H4 (cell line): ENCODE measurements around the gene EFTUD2. TPM values are rescaled to one million over a fixed set of nuclear protein-coding genes. Genes with fewer than 3 reads are reported as not detected.

ENCODE experiments used
- DNase-seq: peaks from one replicate; pipeline ENCODE4 v3.0.0-alpha.2; 2015; ENCODE audit warnings: low spot score
- total RNA-seq: library from RNA; depleted of rRNA; stranded (reverse); fragments of >200 nt; shearing (Covaris generic); gene quantifications from 2 replicates; pipeline ENCODE4 v1.2.3, GENCODE V29; 2014

EFTUD2 gene
- total RNA-seq, 1 experiment from 2014 or later = 173 TPM

DNA sequence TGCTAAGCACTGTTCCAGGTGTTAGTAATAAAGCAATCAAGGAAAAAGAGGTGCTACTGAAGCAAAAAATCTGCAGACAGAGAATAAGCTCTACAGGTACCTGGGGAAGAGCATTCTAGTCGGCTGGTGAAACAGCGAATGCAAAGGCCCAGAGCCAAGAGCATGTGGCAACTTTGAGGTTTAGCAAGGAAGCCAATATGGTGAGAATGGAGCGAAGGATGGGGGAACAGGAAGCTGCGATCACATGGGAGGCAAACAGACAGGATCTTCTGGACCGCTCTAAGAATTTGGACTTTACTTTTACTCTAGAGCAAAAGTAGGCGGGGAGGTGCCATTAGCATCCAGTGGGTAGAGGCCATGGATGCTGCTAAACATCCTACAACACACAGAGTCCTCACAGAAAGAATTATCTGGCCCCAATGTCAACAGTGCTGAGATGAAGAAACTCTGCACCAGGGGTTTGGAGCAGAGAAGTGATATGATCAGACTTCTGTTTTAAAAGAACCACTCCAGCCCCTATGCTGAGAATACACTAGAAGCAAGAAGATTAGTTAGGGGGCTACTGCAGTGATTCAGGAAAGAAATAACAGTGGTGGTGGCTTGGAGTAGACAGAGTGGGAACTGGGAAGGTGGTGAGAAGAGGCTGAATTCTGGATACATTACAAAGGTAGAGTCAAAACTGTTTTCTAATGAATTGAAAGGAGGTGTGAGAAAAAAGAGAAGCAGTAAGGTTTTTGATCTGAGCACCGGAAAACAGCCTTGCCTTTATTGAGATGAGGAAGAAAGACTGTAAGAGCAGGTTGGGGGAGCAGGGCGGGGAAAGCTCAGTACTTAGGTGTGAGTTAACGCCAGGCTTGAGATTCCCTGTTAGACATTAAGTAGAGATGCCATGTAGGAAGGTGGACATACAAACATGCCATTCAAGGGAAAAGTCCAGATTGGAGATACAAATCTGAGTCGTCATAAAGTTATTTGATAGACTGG lies 11.0 kb downstream of the EFTUD2 start:
- no peak for DNase-seq

DNA sequence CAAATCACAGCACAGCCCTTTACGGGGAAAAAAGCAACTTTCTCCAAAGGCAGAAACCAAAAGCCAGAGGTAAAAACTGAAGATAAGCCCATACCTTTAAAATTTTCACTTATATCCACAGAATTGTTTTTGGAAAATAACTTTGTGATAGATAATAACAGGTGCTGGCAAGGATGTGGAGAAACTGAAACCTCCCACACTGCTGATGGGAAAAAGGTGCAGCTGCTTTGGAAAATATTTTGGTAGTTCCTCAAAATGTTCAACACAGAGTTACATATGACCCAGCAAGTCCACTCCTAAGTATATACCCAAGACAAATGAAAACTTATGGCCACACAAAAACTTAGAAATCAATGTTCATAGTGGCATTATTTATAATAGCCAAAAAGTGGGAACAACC lies 12.2 kb downstream of the EFTUD2 start:
- DNase-seq = no peak

DNA sequence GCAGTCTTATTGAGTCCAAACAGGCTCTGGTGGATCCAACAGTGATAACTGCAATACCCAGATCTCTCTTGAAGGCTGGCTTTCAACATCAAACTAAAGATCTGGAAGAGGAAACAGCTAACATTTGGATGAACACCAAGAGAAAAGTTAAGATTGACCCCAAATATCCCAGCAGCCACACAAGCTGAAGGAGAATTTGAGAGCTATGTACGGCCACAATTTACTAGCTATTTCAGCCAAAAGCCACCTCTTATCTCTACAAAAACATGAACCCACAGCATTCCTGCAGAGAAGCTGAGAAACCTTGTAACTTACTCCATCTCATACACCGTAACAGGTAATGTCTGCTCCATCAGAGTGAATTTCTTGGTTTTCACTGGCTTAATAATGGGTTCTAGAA lies 14.3 kb downstream of the EFTUD2 start:
- no peak for DNase-seq

DNA sequence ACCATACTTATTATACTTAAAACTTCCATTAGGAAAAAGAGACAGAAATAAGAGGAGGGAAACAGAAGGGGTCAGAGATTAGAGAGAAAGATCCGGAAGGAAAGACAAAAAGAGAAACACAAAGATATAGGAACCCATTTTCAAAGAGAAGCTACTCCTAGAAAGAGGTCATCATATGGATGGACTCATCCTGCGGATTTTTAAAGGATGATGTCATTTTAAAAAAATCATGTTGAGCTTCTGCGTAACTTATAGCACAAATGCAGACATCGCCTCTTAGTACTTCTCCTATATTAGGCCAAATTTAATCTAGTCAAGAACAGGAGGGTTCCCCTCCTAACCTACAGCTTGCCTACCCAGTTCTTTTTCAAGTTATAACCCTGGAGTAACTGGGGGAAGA lies 18.1 kb downstream of the EFTUD2 start:
- DNase-seq = no peak

DNA sequence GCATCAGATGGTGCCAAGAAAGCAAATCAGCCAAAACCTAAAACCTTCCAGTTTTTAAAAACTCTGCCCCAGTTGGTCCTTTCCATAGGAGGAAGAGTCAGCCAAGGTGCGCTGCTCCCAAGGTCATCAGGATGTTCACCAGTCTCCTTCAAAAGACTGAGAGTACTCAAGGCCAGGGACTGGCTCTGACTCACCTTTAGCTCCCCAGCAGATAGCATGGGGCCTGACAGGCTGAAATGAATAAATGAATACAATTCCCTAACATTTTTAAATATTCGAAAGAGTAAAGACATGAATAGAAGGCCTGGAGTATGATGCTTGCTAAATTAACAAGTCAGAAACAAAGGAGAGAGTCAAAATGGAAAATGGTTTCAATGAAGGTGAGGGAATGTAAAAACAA lies 19.2 kb downstream of the EFTUD2 start:
- DNase-seq = no peak

DNA sequence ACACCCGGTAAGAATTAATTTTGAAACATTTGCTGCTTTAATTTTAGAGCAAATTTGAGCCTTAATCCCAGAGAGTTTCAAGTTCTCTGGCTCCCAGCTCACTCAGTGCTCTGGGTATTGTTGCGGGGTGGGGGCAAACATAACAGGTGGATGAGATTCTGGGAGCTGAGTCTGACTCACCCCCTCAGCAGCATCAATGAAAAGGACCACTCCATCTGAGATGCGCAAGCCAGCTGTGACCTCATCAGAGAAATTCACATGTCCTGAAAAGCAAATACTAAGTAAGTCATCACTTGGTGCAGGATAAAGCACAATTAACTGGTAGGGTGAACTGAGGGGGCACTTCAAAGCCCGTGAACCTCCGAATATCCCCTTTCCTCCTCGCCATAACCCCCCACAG lies 19.9 kb downstream of the EFTUD2 start:
- no peak for DNase-seq

DNA sequence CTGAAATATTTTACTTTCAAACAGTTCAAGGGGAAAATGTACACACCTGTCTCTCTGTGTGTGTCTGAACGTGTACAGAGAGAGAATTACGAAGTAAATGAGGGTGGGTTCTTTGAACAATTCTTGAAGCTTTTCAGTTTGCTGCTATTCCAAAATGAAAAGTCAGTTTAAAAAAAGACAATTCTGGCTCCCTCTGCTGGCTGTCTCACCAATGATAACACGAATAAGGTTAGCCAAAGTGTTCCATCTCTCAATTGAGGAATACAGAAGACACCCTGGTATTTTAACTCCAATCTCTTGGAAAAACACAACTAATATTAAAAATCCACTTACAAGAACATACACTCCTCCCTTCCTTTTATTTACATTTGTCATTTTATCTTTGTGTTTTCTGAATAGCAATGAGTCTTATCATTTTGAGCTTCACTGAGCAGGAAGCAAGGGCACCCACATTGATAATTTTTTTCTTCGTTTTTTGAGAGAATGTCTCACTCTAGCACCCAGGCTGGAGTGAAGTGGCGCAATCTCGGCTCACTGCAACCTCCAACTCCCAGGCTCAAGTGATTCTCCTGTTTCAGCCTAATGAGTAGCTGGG lies 20.5 kb downstream of the EFTUD2 start:
- no peak for DNase-seq

DNA sequence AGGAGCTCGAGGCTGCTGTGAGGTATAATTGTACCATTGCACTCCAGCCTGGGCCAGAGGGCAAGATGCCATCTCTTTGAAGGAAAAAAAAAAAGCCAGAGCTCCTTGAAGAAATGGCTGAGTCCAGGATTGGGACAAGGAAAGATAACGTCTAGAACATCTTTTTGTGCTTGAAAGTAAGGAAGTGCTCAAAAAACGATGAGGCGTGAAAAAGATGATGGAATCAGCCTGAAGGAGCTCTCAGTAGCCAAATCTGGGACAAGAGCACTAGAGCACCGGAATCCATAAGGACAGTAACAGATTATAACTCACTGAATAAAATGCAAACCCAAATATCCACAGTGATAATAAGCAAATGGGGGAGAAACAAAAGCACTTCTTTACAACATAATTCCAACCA lies 22.1 kb downstream of the EFTUD2 start:
- no peak for DNase-seq

DNA sequence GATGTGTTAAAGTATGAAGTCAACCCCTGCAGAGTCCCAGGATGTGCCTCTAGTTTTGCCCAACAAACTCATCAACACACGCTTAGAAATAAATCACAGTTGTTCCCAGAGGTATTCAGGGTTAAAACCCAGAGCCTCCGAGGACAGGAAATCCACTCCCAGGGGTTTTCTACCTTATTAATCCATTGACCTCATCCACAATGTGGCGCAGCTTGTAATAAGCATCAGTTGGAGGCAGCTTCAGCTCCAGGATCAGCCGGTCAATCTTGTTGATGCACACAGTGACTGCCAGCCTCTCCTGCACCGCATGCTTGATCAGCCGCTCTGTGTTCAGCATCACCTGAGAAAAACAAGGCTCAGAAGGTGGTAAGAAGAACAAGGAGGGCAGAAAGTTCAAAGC lies 23.5 kb downstream of the EFTUD2 start:
- DNase-seq = no peak

DNA sequence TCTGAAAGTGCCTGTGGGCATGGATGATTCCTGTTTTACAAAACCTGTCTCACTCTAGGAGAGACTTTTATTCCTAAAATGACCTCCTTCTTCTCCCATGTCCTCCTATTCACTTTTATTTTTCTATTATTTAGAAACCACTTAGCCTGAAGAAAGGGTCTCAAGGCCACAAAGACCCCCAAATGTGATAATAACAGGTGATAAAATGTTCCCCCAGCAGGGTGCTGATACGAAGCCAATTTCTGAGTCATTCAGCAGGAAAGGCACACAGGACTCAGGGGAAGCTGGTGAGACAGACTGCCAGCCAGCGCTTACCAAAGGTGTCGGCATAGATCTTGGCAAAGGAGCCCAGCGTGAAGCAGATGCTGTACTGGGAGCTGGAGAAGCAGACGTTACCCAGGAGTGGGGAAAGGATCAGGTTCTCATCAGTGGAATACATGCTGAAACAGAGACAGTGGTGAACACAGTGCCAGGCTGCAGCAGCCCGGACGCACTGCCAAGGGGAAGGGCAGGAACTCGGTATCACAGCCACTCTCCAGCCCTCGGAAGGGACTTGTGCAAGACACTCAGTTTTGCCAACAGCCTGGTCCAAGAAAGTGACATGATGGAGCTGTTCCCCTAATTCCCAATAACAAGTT lies 27.0 kb downstream of the EFTUD2 start:
- DNase-seq = no peak

DNA sequence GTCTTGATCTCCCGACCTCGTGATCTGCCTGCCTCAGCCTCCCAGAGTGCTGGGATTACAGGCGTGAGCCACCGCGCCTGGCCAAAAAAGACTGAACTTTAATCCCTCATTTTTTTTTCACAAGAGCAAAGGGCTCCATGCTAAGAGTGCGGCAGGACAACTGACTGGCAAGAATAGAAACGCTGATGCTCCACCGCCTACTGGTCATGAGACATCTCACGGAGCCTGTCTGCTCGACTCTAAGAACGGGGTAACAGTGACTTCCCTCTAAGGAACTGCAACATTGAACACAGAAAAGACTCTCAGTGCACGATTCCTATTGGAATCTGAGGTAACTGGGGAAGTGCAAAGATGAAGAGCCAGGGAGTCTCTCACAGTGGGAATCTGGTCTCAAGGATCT lies 27.7 kb downstream of the EFTUD2 start:
- no peak for DNase-seq

DNA sequence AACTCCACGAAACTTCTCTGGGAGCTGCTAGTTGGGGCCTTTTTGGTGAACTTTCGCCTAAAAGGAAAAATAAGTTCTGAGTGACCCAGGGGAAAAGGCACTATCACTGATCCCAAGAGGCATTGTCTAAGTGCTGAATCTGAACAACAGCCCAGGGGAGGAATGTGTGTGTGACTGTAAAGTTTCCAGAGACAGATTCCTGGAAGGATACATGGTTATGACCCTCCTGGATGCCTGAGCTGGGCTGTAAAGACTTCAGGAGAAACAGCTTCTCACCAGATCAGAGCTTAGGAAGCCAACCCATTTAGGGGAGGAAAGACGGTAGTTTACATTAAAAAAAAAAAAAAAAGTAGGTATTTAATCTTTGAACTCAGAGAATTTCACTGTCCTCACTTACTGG lies 31.4 kb downstream of the EFTUD2 start:
- DNase-seq = no peak

DNA sequence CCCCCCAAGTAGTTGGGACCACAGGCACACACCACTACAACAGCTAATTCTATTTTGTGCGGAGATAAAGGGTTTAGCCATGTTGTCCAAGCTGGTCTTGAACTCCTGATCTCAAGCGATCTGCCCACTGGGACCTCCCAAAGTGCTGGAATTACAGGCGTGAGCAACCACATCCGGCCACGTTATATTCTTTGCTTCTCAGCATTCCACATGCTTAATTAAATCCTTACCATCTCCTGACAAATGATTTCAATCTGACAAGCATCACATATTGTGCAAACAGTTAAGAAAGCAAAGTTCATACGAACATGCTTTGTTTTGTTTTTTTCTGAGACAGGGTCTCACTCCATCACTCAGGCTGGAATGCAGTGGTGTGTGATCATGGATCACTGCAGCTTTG lies 33.3 kb downstream of the EFTUD2 start:
- no peak for DNase-seq

DNA sequence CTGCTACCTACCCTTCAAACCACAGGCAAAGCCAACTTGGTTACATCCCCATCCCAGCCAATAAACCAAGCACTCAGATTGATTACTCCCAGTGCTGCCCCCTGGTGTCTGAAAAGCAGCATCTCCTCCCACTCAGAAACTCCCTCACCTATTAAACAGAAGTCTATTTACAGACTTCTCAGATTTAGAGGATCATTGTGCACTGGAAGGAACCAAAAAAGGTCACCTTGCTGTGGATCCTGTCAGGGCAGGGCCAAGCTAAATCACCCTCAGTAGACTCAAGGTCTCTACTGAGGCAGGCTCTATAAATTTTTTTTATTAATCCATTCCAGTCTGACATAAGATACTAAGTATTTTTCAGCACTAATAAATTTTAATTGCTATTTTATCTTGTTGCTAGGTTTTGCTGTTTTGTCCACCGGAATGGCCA lies 34.0 kb downstream of the EFTUD2 start:
- peak; percentile 59 for DNase-seq

DNA sequence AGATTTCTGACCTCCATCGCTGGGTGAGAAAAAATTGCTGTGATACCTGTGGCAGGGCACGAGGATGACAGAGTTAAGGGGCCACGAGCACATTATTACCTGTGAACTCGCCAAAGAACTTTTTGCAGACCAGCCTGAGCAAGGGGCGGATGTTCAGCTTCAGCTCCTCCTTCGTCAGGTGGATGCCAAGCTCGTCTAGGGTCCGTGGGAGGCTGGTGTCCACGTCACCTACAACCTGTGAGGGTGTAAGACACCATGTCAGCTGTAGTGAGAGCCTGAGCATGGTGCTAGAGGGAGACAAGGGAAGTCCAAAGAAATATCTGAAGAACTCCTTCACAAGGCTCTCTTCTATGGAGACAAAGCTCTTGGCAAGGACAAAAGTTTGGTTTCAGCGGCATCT lies 34.4 kb downstream of the EFTUD2 start:
- no peak for DNase-seq

DNA sequence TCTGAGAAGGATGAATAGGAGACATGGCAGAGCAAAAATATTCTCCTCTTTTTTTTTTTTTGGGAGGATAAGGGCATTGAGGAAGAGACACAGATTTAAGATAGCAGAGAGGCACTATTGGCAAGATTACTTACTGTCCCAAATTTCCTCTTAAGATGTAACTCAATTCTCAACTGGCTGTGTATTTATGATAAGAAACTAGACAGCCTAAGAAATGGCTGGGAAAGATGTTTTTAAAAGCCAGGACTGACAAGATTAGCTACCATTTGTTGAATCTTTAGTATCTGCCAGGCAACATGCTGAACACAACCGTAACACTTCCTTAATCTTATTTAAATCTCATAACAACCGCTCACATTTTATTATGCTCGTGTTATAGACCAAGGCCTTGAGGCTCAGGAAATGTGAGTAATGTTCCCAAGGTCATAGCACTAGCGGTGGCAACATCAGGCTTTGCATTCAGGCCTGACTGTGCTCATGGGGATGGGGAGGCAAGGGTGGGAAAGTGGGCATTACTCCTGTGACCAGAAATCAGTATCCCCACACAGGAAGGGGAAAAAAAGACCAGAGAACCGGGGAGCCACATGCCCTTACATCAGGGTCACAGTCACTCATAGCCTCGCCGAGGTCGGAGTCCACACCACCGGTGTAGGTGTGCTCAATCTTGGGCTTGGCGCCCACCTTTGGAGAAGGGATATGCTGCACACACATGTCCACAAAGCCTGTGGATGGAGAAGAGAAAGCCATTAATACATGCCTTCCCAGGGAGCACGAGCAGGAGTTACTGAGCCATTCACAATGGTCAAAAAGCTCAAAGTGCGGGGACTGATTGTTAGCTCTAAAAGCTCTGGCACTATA lies 36.0 kb downstream of the EFTUD2 start:
- DNase-seq = no peak

DNA sequence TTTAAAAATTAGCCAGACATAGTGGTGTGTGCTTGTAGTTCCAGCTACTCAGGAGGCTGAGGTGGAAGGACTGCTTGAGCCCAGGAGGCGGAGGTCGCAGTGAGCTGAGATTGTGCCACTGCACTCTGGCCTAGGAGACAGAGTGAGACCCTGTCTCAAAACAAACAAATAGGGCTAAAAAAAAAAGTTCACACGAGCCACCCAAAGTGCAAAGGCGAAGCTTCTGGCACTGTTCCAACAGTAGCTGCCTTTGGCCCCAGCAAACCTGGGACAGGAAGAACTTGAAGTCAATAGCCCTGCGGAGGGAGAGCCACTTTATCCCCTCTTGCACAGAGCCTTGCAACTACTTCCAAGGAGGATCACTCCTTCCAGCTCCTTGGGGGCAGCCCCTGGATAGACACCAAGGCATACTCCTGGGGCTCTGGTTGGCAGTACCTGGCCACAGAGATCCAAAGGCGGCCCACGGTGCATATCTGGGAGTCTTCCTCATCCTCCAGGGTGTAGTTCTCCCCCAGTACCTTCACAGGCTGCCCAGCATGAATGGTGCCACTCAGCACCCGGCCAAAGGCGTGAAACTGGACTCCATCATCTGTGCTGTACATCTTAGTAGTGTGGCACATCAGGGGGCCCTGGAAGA lies 36.8 kb downstream of the EFTUD2 start:
- no peak for DNase-seq

DNA sequence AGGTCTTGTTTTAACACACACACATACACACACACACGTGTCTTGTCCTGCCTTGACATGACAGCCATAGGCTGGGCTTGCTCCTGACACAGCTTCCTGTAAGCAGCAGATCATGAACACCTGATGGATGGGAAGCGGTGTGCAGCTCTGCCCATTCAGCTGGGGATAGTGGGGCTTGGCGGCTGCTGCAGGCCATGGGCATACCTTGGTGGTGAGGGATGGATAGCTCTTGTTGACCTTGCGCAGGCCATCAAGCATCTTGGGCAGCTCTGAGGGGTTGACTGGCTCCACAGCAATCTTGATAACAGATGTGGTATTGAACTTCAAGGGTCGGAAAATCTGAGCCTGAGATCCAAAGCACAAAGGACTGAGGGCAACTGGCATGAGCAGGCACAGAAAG lies 39.5 kb downstream of the EFTUD2 start:
- DNase-seq = no peak

DNA sequence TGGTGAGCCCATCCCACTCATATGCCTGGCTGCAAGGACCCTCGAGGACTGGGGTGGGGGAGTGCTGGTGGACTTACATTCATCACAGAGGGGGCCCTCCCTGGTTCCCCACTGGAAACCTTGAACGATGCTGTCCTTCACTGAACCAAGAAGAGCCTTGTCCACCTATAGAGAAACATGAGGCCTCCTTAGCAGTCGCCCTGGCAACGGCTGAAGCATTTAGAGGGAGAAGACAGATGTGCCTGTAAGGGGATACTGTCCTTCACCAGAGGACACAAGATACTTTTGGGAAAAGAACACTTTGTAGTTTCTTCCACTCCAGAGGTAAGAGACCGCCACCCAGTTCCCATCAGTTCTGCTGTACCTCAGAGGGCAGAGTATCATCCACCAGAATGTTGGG lies 45.1 kb downstream of the EFTUD2 start:
- no peak for DNase-seq

DNA sequence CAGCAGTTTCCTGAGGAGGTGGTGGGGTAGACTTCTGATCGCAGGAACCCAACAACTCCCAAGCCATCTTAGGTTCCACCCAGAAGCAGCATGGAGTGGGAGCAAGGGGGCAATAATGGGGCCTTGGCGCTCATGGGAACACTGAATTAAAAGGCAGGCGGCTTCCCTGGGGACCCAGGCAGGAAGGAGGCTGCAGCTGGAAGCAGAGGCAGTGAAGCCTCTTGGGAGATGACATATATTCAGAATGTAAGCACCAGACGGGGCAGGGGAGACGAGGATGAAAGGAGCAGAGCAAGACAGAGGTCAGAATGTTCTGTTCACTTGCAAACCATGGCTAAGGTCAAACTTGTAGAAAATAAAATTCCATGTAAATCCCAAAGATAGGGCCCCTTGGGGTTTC lies 48.6 kb downstream of the EFTUD2 start:
- DNase-seq = no peak

DNA sequence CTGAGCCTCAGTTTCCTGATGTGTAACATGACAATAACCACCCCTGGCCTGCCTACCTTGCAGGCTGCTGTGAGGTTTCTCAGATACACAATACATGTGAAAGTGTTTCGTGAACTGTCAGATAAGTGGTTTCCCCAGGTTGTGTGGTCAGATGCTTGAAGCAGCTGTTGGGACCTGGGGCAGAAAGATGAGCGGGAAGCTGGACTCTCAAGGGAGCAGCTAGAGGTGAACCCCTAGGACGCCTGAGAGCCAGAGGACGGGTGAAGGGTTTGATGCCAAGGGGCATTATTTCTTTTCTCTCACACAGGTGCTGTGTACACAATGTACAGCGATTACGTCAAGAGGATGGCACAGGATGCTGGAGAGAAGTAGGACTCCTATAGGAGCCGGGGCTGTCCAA lies 49.2 kb downstream of the EFTUD2 start:
- no peak for DNase-seq
